Panc1 (cell line): Measurements from ENCODE around the gene TOLLIP.

ENCODE experiments used
- CTCF ChIP-seq: fragments of 450-650 bp; IDR thresholded peaks from 2 replicates; pipeline ENCODE4 v1.5.1; 2017; ENCODE audit warnings: mild to moderate bottlenecking
- POLR2AphosphoS5 ChIP-seq: IDR thresholded peaks from 2 replicates; pipeline ENCODE4 v1.6.1; 2012; ENCODE audit warnings: mild to moderate bottlenecking, low read depth, low read length, moderate library complexity
- REST ChIP-seq, 2 experiments: IDR thresholded peaks; 2 replicates each; pipeline ENCODE4 v1.6.1; 2011 to 2012; ENCODE audit warnings: low read depth in 2 of 2, control low read depth in 1 of 2, low read length in 1 of 2, mild to moderate bottlenecking in 1 of 2, moderate library complexity in 1 of 2; ENCODE audit not compliant: insufficient read depth in 1 of 2
- SIN3A ChIP-seq: IDR thresholded peaks from 2 replicates; pipeline ENCODE4 v1.6.1; 2012; ENCODE audit warnings: low read depth, mild to moderate bottlenecking, low read length, moderate library complexity, borderline replicate concordance; ENCODE audit not compliant: insufficient read depth
- TCF7L2 ChIP-seq: IDR thresholded peaks from 2 replicates; pipeline ENCODE4 v1.6.1; 2011; ENCODE audit warnings: mild to moderate bottlenecking, low read depth, low read length, inconsistent platforms

GRCh38 chr11:1226986-1227550, 82.4 kb downstream of the TOLLIP start:
- TF ChIP-seq CTCF (peak; percentile 83), POLR2AphosphoS5 (no peak), TCF7L2 (no peak), SIN3A (no peak), REST (IDR thresholded peaks at IDR 0.05; ENCODE audit: insufficient read depth in 1 of 2, low read depth in 2 of 2, low read length in 1 of 2) (0 out of 4 replicates have a peak, but pooled peaks of 1 of the 2 experiments have one; percentile 2)
